GM19324 (cell line): ENCODE results near the gene SEC14L1.
"Not testable (repeated sequence)": the region's sequence is repeated elsewhere in the genome, so short reads cannot be mapped to it uniquely, and the experiment has no call there.

Experiments used
- ATAC-seq: cut with Tn5 transposase; IDR thresholded peaks from one replicate; pipeline ENCODE4 v1.9.1; 2021; ENCODE audit warnings: mild to moderate bottlenecking, moderate library complexity; ENCODE audit not compliant: unreplicated experiment, low FRiP score

SEC14L1 gene

DNA sequence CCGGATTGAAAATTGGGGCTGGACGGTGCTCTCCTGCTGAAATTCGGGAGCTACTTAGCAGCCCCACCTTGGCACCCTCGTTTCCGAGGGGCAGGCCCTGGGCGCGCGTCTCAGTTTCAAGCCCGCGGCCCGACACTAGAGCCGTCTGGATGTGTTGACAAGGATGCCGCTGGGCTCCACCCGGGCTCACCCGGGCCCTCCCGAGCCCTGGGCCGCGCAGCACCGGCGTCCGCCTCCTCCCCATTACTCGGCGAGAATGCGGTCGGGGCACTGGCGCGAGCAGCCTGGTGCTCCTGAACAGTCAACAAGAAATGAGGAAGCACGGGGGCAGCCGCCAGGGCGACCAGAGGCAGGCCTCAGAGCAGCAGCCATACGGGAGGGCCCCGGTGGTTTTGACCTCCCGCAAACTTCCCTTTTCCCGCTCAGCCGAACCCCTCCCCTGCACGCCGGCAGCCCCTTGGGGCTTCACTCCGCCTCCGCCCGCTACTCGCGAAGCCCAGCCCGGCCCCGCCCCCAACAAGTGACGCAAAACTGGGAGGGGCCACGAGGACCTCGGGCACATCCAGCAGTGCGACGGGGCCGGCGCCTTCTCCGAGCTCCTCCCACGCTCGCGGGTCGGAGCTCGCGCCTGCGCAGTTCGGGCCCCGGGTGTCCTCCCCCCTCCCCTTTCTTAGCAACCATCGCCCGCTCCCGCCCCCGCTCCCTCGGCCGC is 447 bp upstream of the SEC14L1 start:
- ATAC-seq = peak; percentile 91

DNA sequence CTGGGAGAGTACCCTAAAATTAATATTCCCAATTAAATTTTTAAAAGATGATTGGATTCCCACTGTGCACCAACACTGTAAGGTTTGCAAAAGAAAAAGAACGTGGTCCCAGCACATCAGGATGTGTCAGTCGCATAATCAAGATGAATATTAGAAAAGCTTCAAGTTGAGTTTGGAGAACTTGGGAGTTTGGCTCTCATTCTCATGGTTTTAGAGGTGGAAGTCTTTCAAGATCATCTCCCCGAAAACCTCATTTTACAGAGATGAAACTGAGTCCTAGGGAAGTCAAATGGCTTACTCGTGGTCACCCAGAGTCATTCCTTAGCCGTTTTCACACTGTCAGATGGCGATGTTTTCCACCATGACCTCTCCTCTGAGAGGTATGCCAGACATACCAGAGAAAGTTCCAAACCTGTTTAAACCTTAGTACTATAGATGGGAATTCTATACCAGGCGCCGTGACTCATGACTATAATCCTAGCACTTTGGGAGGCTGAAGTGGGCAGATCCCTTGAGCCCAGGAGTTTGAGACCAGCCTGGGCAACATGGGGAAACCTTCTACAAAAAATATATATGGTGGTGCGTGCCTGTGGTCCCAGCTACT is 1.2 kb downstream of the SEC14L1 start:
- ATAC-seq = no peak

DNA sequence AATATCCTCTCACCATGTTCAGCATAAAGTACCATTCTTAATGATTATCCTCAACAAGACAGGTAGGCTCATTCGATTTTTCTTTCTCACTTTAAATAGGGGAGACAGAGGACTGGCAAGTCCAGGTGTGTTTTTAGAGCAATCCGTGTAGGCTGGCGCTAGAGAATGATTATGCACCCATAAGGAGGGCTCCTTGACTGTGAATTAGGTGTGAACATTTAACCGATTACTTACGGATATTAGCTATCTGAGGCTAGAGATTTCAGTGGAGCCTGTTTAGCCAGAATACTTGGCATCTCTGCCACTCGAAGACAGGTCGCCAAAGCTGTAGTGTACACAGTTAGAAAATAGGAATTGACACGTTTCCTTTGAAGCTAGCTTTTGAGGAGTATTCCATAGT is 1.9 kb downstream of the SEC14L1 start:
- no peak for ATAC-seq

DNA sequence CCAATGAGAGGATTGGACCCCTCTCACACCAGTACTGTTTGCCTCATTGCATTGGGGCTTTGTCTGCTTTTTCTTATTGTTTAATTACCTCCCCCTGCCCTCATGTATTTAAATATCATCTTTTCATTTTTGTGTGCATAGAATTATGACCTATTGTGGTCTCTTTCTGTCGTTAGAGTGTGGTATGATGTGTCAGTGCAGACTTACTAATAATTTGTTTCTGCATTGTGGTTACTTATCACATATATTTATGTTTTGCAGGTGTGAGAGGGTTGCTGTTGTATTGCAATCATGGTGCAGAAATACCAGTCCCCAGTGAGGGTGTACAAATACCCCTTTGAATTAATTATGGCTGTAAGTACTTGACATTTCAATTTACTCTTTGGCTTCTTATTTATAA is 2.5 kb downstream of the SEC14L1 start:
- ATAC-seq = no peak

DNA sequence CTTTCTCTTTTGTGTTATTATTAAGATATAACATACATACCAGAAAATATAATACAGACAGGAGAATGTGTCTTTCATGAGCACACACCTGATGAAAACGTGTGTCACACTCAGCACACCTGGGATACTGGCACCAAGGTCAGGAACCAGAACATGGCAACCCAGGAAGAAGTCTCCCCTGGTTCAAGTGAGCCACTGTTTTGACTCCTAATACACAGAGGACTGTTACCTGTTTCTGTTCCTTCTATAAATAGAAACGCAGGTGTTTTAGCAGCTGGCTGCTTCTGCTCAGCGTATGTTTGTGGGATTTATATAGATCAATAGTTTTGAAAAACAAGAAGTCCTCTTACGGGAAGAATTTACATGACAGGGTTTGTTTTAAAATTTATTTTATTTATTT is 3.5 kb downstream of the SEC14L1 start:
- no peak for ATAC-seq

DNA sequence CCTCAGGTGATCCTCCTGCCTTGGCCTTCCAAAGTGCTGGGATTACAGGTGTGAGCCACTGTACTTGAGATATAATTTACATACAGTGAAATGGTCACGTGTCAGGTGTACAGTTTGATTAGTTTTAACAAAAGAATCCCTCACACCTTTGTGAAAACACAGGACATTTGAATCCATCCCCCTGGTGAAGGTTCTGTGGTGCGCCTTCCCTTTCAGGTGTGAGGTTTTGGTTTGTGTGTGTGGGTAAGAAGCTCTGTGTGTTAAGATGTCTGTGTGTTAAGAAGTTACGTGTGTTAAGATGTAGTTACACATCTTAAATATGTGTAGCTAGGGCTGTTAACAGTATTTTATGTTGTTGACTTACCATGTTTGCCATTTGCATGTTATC is 4.4 kb downstream of the SEC14L1 start:
- no peak for ATAC-seq

DNA sequence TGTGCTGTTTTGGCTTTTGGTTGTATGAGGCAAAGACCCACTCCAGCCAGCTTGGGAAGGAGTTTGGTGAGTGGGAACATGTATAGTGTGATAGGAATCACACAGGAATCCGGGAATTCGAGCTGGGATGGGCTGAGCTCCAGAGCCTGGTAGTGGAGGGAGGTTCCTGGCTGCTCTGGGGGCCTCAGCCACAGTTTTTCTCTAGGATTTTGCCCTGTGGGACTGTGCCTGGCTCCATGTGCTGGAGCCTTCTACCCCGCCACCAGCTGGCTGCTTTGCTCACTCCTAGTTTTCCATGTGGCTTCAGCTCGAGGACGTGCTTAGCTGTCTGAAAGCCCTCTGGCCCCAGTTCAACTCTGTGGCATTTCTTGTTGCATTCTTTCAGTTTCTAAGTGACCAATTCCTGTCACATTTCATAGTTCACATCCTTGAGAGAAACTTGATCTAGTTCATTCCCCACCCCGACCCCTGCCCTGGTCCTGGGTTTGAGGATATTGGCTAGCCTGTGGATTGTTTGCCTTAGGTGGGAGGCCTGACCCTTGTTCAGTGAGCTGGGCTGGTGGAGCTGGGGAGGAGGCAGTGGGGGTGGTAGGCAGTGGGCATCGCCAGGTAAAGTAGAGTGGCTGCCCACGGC is 5.0 kb downstream of the SEC14L1 start:
- ATAC-seq = no peak

DNA sequence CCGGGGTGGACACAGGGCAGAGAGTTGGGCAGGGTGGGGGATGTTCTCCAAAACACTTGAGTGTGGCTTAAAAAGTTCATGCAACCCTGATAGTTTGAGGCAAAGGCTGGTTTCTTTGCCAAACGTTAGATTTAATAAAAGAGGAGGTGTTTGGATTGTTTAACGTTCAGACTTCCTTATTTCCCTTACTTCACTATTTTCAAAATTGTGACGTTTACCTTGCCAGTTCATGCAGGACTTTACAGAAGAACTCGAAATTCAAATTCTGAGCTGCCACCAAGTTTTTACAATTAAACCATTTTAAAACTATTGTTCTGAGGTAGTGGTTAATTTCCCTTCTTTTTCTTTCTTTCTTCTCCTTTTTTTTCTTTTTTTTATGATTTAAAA is 5.5 kb downstream of the SEC14L1 start:
- no peak for ATAC-seq

DNA sequence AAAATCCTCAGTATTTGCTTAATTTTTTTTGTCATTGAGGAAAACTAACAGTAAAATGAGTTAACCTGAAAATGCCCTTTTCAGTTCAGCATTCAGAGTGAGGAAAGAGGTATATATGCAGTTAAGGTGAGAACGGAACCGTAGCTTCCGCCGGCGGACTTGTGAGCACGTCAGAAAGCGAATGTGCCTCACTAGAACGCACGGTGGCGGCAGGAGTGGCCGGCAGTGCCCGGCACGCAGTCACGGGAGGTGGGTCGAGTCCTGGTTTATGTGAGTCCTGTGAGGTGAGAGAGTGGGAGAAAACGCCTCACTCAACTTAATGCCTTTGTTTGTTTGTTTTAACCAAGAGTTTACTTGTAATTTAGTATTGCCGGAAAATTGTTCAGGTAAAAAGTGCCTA is 6.1 kb downstream of the SEC14L1 start:
- ATAC-seq = no peak

DNA sequence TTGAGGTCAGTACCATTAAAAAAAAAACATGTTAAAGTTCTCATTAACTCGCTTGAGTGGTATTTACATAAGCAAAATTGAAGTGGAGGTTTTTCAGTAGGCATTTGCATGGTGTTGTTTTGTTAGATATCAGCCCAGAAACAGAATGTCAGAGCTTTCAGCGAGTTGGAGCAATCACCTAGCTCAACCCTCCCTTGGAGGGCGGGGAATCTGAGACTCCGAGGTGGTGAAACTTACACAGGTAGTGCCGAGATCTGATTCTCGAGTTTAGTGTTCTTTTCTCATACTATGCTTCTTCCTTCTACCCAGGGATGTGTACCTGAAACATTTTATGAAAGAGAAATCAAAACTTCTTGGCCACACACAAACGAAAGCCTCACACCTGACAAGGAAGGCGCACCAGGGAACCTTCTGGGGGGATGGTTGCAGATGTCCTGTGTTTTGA is 6.6 kb downstream of the SEC14L1 start:
- ATAC-seq = peak; percentile 63

DNA sequence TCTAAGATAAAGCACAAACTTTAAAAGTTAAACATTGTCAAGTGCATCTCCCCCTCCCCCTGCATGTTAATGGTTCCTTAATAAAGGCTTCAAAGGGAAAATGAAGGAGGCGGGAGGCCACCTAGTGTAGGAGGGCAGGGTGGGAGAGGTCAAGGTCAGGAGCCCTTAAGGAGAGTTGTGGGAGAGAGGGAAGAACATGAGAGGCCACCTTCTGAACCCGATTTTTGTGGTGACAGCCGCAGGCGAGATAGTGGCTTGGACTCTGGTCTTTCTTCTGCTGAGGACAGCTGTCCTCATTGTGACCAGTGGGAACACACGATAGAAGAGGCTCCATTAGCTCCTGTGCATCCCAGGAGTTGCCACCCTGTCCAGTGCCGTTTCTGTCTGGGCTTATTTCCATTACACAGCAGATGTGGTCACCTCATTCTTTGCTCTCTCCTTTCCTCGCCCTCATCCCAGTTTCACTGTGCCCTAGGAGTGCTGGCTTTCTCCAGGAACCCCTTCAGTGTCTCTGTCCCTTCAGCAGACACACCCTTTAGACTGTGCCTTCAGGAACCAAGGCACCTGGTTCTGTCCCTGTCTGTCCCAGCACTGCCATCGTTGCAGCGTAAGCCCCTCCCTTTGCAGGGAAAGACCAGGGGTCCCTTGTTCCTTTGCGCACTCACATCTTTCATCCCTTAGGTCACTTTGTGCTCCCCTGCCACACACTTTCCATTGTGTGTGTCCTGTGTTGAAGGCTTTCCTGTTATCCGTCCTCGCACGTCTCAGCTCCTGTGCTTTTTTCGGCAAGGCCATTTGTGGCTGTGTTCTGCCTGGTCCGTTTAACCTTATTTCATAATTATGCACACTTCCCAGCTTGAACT is 7.5 kb downstream of the SEC14L1 start:
- ATAC-seq = no peak

DNA sequence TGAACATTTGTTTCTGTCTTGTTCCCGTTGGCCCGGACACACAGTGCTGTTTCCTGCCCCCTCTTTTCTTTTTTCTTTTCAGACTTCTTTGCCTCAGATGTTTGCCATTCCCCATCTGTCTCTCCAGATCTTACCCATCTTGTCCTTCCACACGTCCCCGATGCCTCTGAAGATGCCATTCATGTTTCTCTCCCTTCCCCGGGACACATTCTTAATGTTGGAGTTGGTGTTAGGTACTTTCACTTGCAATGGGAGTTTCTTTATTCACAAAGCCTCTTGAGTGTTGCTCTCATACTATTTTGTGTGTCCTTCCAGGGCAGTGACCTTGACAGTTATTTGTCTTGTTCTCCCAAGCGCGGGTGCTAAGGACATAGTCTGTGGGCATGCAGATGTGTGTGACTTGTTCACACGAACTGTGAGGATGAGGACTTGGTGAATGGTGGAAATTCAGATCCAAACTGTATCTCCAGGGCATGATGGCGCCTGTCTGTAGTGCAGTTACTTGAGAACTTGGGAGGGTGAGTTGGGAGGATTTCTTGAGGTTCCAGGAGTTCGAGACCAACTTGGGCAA is 8.3 kb downstream of the SEC14L1 start:
- ATAC-seq = no peak

DNA sequence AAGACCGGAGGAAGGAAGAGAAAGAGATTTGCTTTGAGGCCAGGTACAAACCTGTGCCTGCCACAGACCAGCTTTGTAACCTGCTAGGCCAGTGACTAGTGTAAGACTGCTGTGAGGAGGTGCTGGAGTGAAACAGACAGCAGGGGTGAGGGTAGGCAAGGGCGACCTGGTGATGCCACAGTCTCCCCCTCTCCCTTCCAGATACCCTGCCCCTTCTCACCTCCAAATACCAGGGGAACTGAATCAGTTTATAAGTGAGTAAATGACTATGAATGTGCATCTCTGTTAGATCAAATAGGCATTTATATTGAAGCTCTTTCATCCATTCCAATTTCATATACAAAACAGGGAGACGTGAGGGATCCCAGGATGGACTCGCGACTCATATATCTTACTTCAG is 9.4 kb downstream of the SEC14L1 start:
- no peak for ATAC-seq

DNA sequence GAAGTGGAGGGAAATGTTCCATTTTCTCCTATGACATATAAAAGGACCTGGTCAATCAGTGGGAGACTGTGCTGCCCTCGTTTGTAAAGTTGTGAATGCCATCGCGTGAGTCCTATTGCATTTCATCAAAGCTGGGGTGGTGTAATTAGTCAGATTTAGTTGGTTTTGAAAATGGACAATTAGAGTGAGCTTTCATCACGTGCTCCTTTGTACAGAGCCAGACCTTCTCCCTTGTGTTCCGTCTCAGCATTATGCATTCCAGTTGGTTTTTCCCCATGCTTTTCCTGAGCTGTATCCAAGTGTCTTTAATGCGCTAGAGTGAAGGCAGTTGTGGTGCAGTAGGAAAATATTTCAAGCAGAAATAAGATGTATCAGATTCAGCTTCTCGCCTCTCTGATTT is 10.4 kb downstream of the SEC14L1 start:
- no peak for ATAC-seq

DNA sequence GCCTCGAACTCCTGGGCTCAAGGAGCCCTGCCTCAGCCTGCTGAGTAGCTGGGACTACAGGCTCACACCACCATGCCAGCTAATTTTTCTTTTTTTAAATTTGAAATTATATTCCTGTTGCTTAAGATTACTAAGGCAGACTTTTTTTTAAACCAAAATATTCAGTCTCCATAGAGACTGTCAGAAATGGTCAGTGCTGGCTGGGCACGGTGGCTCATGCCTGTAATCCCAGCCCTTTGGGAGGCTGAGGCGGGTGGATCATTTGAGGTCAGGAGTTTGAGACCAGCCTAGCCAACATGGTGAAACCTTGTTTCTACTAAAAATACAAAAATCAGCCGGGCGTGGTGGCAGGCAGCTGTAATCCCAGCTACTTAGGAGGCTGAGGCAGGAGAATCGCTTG is 11.3 kb downstream of the SEC14L1 start:
- not testable (repeated sequence) for ATAC-seq

DNA sequence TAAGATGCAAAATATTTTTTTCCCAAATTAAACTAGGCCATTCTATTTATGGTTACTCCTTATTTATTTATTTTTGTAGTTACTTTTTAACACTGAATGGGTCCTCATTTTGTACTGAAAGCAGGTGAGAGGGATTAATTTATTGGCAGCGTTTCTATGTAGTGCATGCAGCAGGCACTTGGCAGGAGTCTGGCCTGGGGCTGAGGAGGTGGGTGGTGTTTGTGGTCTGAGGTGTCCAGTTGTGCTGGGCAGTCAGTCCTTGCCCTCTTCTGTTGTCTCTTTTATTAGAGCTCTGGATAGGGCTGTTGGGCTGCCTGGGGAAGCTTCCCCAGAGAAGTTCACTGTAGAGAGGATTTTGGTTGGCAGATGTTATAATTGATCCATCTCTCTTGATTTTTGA is 12.7 kb downstream of the SEC14L1 start:
- no peak for ATAC-seq

DNA sequence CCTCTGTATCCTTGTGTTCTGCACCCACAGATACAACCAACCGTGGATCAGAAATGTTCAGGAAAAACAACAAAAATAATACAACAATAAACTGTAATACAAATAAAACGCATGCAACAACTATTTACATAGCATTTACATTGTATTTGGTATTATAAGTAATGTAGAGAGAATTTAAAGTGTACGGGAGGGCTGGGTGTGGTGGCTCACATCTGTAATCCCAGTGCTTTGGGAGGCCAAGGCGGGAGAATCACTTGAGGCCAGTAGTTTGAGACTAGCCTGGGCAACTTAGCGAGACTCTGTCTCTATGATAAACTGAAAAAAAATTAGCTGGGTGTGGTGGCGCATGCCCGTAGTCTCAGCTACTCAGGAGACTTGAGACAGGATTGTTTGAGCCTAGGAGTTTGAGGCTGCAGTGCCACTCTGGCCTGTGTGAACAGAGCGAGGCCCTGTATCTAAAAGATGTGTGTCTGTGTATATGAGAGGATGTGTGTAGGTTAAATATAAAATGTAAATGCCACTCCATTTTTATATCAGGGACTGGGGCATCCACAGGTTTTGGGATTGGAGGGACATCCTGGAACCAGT is 13.3 kb downstream of the SEC14L1 start:
- no peak for ATAC-seq

DNA sequence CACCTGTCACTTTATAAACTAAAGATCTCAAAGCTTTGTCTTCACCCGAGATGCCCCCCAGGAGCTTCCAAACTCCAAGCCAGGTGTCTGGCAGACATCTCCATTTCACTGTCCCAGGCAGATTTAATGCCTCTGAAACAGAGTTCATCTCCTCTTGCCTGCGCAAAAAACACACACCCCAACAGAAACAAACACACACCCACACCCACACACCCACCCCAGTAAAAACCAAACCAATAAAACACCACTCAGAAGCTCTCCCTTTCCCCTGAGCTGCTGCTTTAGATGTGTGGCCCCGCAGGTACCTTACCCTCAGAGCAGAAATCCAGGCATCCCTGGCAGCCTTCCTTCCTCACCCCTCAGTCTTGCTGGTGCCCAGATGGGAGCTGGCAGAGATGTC is 14.4 kb downstream of the SEC14L1 start:
- ATAC-seq = no peak

DNA sequence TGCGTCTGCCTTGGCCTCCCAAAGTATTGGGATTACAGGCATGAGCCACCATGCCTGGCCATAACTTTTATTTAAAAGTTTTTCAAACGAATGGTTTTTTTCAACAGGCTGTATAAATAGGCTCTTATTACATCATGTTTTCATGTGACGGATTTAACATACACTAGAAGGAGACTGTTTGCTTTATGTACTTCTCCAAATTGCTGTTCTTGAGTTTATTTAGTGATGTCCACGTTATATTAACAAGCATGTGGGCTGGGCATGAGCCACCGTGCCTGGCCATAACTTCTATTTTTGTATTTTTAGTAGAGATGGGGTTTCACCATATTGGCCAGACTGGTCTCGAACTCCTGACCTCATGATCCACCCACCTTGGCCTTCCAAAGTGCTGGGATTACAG is 17.0 kb downstream of the SEC14L1 start:
- ATAC-seq = not testable (repeated sequence)

DNA sequence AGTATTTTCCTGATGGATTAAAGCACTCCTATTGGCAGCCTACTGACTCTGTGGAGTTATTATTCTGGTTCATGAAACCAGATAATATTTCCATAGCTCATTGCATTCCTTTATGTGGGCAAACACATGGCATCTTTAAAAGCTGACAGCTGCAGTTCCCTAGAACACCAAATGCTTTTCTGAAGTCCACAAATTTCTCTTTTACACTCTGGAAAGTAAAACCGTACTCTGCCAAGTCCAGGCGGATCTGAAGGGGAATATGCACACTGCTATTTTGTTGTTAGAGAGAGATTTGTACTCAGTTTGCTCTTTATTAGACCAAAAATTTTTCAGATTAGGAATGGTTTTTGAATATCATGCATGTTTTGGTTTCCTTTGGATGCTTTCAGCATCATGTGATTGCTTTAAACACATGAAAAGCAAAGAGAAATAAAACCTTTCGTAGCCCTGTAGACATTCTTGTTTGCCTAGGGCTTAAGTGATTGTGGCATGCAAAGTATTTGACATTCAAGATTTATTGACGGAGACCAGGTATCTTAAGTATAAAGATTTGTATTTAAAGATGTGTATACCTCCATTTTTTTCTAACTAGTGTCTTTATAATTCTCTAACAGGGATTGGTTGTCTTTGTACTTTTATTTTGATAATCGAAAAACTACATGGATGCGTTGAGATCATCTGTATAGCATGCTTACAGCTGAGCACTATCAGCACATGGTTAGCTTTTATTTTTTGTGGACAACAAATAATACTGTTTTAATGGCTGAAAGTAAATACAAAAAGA is 19.5 kb downstream of the SEC14L1 start:
- no peak for ATAC-seq
